Progenitor cell of endocrine pancreas (in vitro differentiated cells): ENCODE measurements around the gene RET. TPM values are rescaled to one million over a fixed set of nuclear protein-coding genes. Genes with fewer than 3 reads are reported as not detected.

Source experiments
- DNase-seq: peaks from one replicate; pipeline ENCODE4 v3.0.0; 2021; ENCODE audit warnings: low spot score; ENCODE audit not compliant: unreplicated experiment
- H3K27ac Mint-ChIP-seq: 2 replicates; pipeline ENCODE4 v1.8.0; 2021; ENCODE audit warnings: mild to moderate bottlenecking, moderate library complexity, mixed read lengths
- H3K27me3 Mint-ChIP-seq: 2 replicates; pipeline ENCODE4 v1.8.0; 2021; ENCODE audit warnings: mixed read lengths
- H3K36me3 Mint-ChIP-seq: 2 replicates; pipeline ENCODE4 v1.8.0; 2022; ENCODE audit warnings: mixed read lengths; ENCODE audit not compliant: insufficient read depth
- H3K4me1 Mint-ChIP-seq: 2 replicates; pipeline ENCODE4 v1.8.0; 2021; ENCODE audit warnings: low read depth, mixed read lengths
- H3K4me3 Mint-ChIP-seq: 2 replicates; pipeline ENCODE4 v1.8.0; 2021; ENCODE audit warnings: low read depth, mild to moderate bottlenecking, moderate library complexity, mixed read lengths
- H3K9me3 Mint-ChIP-seq: 2 replicates; pipeline ENCODE4 v1.8.0; 2021; ENCODE audit warnings: low read depth, mixed read lengths
- CTCF ChIP-seq: fragments of 200-600 bp; sonication (generic); IDR thresholded peaks from one replicate; pipeline ENCODE4 v1.5.0; 2021; ENCODE audit warnings: antibody characterized with exemption, mild to moderate bottlenecking; ENCODE audit not compliant: unreplicated experiment
- total RNA-seq: library from RNA; stranded (reverse); gene quantifications from 2 replicates; pipeline ENCODE4 v1.2.1, GENCODE V29; 2021

RET gene
- total RNA-seq, 1 donor from 2014 or later = 1.5 TPM

- no peaks in the 10 kb centered on the region for H3K27me3 Mint-ChIP-seq
- H3K4me3 Mint-ChIP-seq = no peak overlapping the region
- H3K27ac Mint-ChIP-seq = no peak overlapping the region
Measured at GRCh38 chr10:43167498-43167889, 90.6 kb downstream of the RET start.

GRCh38 chr10:43170491-43170890, 93.6 kb downstream of the RET start:
- no peak for TF ChIP-seq CTCF
- H3K36me3 Mint-ChIP-seq = peaks cover 5% of the 10 kb centered on the region
- no peak for DNase-seq
- no peak overlapping the region for H3K4me3 Mint-ChIP-seq
- no peaks in the 10 kb centered on the region for H3K9me3 Mint-ChIP-seq
- H3K4me1 Mint-ChIP-seq = peaks cover 6% of the 10 kb centered on the region
- no peaks in the 10 kb centered on the region for H3K27me3 Mint-ChIP-seq
- H3K27ac Mint-ChIP-seq = no peak overlapping the region

More at GRCh38 chr10:43167498-43167889, 90.6 kb downstream of the RET start:
- Mint-ChIP-seq H3K36me3 (peaks cover 1% of the 10 kb centered on the region), H3K9me3 (no peaks in the 10 kb centered on the region), H3K4me1 (peaks cover 6% of the 10 kb centered on the region)
- no peak for TF ChIP-seq CTCF
- no peak for DNase-seq

GRCh38 chr10:43172645-43173044, 95.8 kb downstream of the RET start:
- no peaks in the 10 kb centered on the region for H3K27me3 Mint-ChIP-seq
- H3K4me3 Mint-ChIP-seq = no peak overlapping the region
- DNase-seq = no peak
- no peak for TF ChIP-seq CTCF
- H3K4me1 Mint-ChIP-seq = peaks cover 6% of the 10 kb centered on the region
- H3K36me3 Mint-ChIP-seq = peaks cover 11% of the 10 kb centered on the region
- H3K27ac Mint-ChIP-seq = peak overlapping the region; percentile 58
- H3K9me3 Mint-ChIP-seq = no peaks in the 10 kb centered on the region

- Mint-ChIP-seq H3K27ac (no peak overlapping the region), H3K27me3 (no peaks in the 10 kb centered on the region), H3K4me1 (peaks cover 6% of the 10 kb centered on the region), H3K9me3 (no peaks in the 10 kb centered on the region), H3K4me3 (no peak overlapping the region), H3K36me3 (peaks cover 15% of the 10 kb centered on the region)
- DNase-seq = no peak
- TF ChIP-seq CTCF = no peak
Measured at GRCh38 chr10:43173120-43173519, 96.3 kb downstream of the RET start.

GRCh38 chr10:43174969-43175368, 98.1 kb downstream of the RET start:
- H3K9me3 Mint-ChIP-seq = peaks cover 3% of the 10 kb centered on the region
- no peak for TF ChIP-seq CTCF
- no peak overlapping the region for H3K4me3 Mint-ChIP-seq
- H3K27me3 Mint-ChIP-seq = no peaks in the 10 kb centered on the region
- H3K4me1 Mint-ChIP-seq = no peaks in the 10 kb centered on the region
- peaks cover 17% of the 10 kb centered on the region for H3K36me3 Mint-ChIP-seq
- no peak overlapping the region for H3K27ac Mint-ChIP-seq
- no peak for DNase-seq
